ENCODE measurements around the gene ZC3H6. TPM values are rescaled to one million over a fixed set of nuclear protein-coding genes. Genes with fewer than 3 reads are reported as not detected.

The ZC3H6 gene
- total RNA-seq, 2 experiments from 2014 or later = 18.0 to 21.4 TPM

DNA sequence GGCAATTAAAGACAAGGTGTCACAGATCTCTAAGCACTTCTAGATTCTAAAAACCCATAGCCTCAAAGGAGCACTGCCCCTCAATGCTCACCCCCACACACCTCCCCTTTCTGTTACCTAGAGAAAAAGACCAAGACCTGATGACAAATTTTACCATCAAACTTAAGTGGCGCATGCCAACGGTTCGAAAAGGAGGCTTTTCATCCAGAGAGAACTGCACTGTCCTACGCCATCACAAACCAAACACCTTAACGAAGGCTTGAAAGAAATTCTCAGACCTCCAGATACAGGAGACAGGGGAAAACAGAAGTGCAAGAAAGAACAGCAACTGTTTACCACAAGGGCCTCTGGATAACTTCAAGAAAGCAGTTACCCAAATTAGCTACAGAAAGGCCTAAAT lies 2.0 kb upstream of the ZC3H6 start:
- CTCF ChIA-PET = interaction anchor here (1.0 to 1.7 kb wide), 3 partner anchors 10 to 19 kb away, joined by 5 to 7 read pairs (median 6); partner anchors contain the start of gene ZC3H8
- no peak overlapping the region for H3K4me3 ChIP-seq (ENCODE audit: low read length)
- TF ChIP-seq, protein P1, sequence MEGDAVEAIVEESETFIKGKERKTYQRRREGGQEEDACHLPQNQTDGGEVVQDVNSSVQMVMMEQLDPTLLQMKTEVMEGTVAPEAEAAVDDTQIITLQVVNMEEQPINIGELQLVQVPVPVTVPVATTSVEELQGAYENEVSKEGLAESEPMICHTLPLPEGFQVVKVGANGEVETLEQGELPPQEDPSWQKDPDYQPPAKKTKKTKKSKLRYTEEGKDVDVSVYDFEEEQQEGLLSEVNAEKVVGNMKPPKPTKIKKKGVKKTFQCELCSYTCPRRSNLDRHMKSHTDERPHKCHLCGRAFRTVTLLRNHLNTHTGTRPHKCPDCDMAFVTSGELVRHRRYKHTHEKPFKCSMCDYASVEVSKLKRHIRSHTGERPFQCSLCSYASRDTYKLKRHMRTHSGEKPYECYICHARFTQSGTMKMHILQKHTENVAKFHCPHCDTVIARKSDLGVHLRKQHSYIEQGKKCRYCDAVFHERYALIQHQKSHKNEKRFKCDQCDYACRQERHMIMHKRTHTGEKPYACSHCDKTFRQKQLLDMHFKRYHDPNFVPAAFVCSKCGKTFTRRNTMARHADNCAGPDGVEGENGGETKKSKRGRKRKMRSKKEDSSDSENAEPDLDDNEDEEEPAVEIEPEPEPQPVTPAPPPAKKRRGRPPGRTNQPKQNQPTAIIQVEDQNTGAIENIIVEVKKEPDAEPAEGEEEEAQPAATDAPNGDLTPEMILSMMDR (IDR thresholded peaks at IDR 0.05) = no peak
- POLR2A ChIA-PET = interaction anchor here (0.9 to 1.8 kb wide), 2 partner anchors 18 to 207 kb away, joined by 4 to 5 read pairs; partner anchors contain the start of gene ZC3H8
- H3K9me3 ChIP-seq (ENCODE audit: control insufficient read depth in 1 of 2, insufficient read depth in 1 of 2, low read length in 2 of 2) = no peaks in the 10 kb centered on the region
- no peaks in the 10 kb centered on the region for H3K27me3 ChIP-seq (ENCODE audit: control insufficient read depth in 1 of 2, insufficient read depth in 2 of 2, low read length in 2 of 2)
- no peak overlapping the region for H3K27ac ChIP-seq (ENCODE audit: low read depth in 1 of 2, low read length in 2 of 2)
- ATAC-seq (ENCODE audit: poor library complexity) = no peak
- peaks cover 7% of the 10 kb centered on the region for H3K4me1 ChIP-seq (ENCODE audit: insufficient read depth, low read length)
- DNase-seq = no peak
- intact Hi-C loops (cut with DNase I, micrococcal nuclease) = loop anchor here in 1 of 2 experiments (5.0 to 10.0 kb wide), 3 partner anchors 216 to 389 kb away; partner anchors contain the start of genes ANAPC1, CHCHD5 and TMEM87B
- Mint-ChIP-seq H3K4me3 (peak overlapping the region; percentile 74), H3K9me3 (peaks cover 2% of the 10 kb centered on the region), H3K27ac (peak overlapping the region; percentile 66), H3K36me3 (ENCODE audit: low read depth) (peaks cover 12% of the 10 kb centered on the region), H3K27me3 (no peaks in the 10 kb centered on the region), H3K4me1 (ENCODE audit: low read depth) (peaks cover 19% of the 10 kb centered on the region)
- H3K36me3 ChIP-seq (ENCODE audit: insufficient read depth, low read length) = no peaks in the 10 kb centered on the region

GRCh38 chr2:112275887-112276773 lies 733 bp downstream of the ZC3H6 start:
- Mint-ChIP-seq H3K4me1 (ENCODE audit: low read depth) (peaks cover 40% of the 10 kb centered on the region), H3K36me3 (ENCODE audit: low read depth) (peaks cover 12% of the 10 kb centered on the region), H3K27ac (peak overlapping the region; percentile 100), H3K4me3 (peak overlapping the region; percentile 98), H3K9me3 (no peaks in the 10 kb centered on the region), H3K27me3 (no peaks in the 10 kb centered on the region)
- Histone ChIP-seq H3K36me3 (ENCODE audit: insufficient read depth, low read length) (no peaks in the 10 kb centered on the region), H3K4me1 (ENCODE audit: insufficient read depth, low read length) (peaks cover 8% of the 10 kb centered on the region), H3K27me3 (ENCODE audit: control insufficient read depth in 1 of 2, insufficient read depth in 2 of 2, low read length in 2 of 2) (no peaks in the 10 kb centered on the region), H3K9me3 (ENCODE audit: control insufficient read depth in 1 of 2, insufficient read depth in 1 of 2, low read length in 2 of 2) (no peaks in the 10 kb centered on the region), H3K27ac (ENCODE audit: low read depth in 1 of 2, low read length in 2 of 2) (peak overlapping the region; percentile 100), H3K4me3 (ENCODE audit: low read length) (peak overlapping the region; percentile 94)
- DNase-seq = peak; percentile 62 to 89 (median 76)
- TF ChIP-seq, protein P1 (IDR thresholded peaks at IDR 0.05) = no peak
- intact Hi-C loops (cut with DNase I, micrococcal nuclease) = loop anchor here (1.0 to 10.0 kb wide), 4 partner anchors 17 to 391 kb away; partner anchors contain the start of gene ANAPC1 (in 1 of the 2)
- ChIA-PET CTCF (interaction anchor here (1.6 kb wide), 1 partner anchor 155 kb away, joined by 6 read pairs; no protein-coding TSS in a partner anchor), POLR2A (interaction anchor here (1.5 to 1.7 kb wide), 3 partner anchors 11 to 94 kb away, joined by 5 to 13 read pairs (median 9); no protein-coding TSS in a partner anchor)
- peak; percentile 52 for ATAC-seq (ENCODE audit: poor library complexity)

- ATAC-seq (ENCODE audit: poor library complexity) (no peak), DNase-seq (no peak)
- no peaks in the 10 kb centered on the region for H3K27me3 ChIP-seq (ENCODE audit: control insufficient read depth in 1 of 2, insufficient read depth in 2 of 2, low read length in 2 of 2)
- TF ChIP-seq, protein P1 (IDR thresholded peaks at IDR 0.05) = no peak
- H3K36me3 ChIP-seq (ENCODE audit: insufficient read depth, low read length) = no peaks in the 10 kb centered on the region
- intact Hi-C loops (cut with DNase I, micrococcal nuclease) = loop anchor here (2.0 to 10.0 kb wide), 3 partner anchors 18 to 392 kb away; partner anchors contain the start of gene ANAPC1 (in 1 of the 2)
- ChIA-PET CTCF (interaction anchor here (1.5 kb wide), 1 partner anchor 17 kb away, joined by 3 read pairs; no protein-coding TSS in a partner anchor), POLR2A (interaction anchor here (0.6 to 1.8 kb wide), 6 partner anchors 17 to 222 kb away, joined by 3 to 10 read pairs (median 5); partner anchors contain the start of genes TMEM87B and ZC3H8)
- H3K4me3 ChIP-seq (ENCODE audit: low read length) = peak overlapping the region; percentile 94
- H3K27ac Mint-ChIP-seq = peak overlapping the region; percentile 100
- no peaks in the 10 kb centered on the region for H3K9me3 Mint-ChIP-seq
- no peaks in the 10 kb centered on the region for H3K9me3 ChIP-seq (ENCODE audit: control insufficient read depth in 1 of 2, insufficient read depth in 1 of 2, low read length in 2 of 2)
- peaks cover 8% of the 10 kb centered on the region for H3K4me1 ChIP-seq (ENCODE audit: insufficient read depth, low read length)
- H3K4me3 Mint-ChIP-seq = peak overlapping the region; percentile 90
- peaks cover 45% of the 10 kb centered on the region for H3K4me1 Mint-ChIP-seq (ENCODE audit: low read depth)
- peaks cover 12% of the 10 kb centered on the region for H3K36me3 Mint-ChIP-seq (ENCODE audit: low read depth)
- H3K27me3 Mint-ChIP-seq = no peaks in the 10 kb centered on the region
- H3K27ac ChIP-seq (ENCODE audit: low read depth in 1 of 2, low read length in 2 of 2) = no peak overlapping the region
Observed at GRCh38 chr2:112276954-112277353, 1.6 kb downstream of the ZC3H6 start.
